NCI-H1048 (cell line): ENCODE results near the gene GPR162.

Experiments used
- DNase-seq: peaks from one replicate; lab custom pipeline; 2025; lab: John Stamatoyannopoulos, UW

The GPR162 gene

GRCh38 chr12:6786416-6787094, 35.1 kb upstream of the GPR162 start:
- no peak for DNase-seq

DNA sequence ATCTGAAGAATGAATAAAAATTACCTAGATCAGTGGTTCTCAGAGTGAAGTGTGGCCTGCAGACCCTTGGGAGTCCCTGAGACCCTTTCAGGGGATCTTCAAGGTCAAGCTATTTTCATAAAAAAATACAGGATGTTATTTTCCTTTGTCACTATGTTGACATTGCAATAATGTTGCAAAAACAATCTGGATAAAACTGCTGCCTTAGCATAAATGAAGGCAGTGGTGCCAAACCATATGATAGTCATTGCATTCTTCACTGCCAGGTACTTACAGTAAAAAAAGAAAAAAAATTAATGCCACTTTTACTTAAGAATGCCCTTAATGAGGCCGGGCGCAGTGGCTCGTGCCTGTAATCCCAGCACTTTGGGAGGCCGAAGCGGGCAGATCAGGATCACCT, 34.3 kb upstream of the GPR162 start:
- DNase-seq, result no peak

DNA sequence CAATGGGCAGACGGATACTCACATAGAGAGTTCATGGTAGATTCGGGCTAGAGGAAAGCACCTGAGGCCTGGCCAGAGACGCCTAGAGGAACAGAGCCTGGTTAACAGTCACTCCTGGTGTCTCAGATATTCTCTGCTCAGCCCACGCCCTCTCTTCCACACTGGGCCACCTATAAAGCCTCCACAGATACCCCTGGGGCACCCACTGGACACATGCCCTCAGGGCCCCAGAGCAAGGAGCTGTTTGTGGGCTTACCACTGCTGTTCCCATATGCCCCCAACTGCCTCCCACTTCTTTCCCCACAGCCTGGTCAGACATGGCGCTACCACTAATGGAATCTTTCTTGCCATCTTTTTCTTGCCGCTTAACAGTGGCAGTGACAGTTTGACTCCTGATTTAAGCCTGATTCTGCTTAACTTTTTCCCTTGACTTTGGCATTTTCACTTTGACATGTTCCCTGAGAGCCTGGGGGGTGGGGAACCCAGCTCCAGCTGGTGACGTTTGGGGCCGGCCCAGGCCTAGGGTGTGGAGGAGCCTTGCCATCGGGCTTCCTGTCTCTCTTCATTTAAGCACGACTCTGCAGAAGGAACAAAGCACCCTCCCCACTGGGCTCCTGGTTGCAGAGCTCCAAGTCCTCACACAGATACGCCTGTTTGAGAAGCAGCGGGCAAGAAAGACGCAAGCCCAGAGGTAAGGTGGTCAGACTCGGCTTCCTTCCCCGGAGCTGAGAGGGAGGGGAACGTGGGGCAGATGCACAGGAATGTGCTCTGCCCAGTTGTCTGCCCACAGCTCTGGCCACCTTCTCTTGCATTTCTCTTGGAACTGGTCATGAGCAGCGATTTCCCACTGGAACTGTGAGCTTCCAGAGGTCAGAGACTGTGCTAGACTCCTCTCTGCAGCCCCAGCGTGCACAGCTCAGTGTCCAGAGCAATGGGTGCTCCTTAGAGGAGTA, 32.4 kb upstream of the GPR162 start, which contains the start of gene CD4:
Gene CD4 (plus strand): TSS at position 557 of the 953 bp plus-strand sequence. CDS start 10,611 bp downstream, outside the sequence.
- DNase-seq, result no peak

DNA sequence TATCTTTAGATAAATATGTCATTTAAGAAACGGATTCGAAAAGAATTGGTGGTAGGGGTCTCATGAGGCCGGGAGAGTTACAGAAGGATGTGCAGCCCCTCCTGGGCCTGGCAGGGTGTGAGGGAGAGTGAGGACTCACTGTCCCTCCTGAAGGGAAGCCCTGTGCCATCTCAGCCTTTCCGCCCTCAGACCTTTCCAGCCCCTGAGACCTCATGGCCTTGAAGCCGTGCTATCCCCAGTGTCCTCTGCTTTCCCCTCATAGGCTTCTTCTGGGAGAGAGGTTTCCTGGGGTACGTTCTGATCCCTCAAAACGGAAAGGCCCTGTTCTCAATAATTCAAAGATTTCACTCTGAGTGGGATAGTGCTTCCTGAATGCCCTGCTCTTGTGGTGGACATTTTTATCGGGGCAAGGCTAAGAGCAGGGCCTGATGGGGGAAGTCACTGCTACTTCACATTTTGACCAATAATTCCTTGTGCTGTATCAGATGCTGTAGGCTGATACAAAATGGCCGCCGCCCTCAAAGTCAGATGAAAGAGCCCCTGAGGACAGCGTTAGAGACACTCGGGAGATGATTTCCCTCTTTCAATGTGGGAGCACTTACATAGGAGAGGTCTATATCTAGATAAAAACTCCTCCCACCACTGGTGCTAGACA, 31.0 kb upstream of the GPR162 start:
- DNase-seq, result no peak

DNA sequence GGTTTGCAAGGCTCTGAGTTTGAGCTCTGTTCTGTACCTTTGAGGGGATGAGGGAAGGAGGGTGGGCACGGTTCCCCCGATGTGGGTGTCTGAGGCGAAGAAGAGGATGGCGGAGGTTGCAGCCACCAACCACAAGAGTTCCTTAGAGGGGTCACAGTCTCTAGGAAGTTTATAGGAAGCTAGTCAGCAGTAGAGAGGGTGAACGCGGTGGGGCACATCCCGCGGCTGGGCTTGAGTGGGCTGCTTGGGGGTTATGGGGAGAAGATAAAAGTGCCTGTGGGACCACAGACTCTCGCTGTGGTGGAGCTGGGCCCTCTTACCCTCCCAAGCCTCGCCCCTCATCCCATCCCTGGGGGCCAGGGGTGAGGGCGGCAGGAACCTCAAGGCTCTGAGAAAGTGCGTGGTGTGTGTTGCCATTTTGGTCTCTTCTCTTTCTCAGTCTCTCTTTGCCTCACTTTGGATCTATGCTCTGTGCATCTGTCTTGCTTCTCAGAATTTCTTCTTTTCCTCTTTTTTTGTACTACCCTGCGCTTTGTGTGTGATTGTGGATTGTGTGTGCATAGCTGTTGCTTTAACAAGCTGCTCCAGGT, 29.6 kb upstream of the GPR162 start:
- no peak for DNase-seq

GRCh38 chr12:6792522-6793201, 29.0 kb upstream of the GPR162 start:
- DNase-seq, result no peak

GRCh38 chr12:6795088-6795487, 26.5 kb upstream of the GPR162 start:
- no peak for DNase-seq

- DNase-seq, result no peak
Measured at GRCh38 chr12:6796576-6796975, 25.0 kb upstream of the GPR162 start.

GRCh38 chr12:6799147-6799546, 22.5 kb upstream of the GPR162 start:
- no peak for DNase-seq

- DNase-seq, result no peak
Measured at GRCh38 chr12:6807170-6807569, 14.5 kb upstream of the GPR162 start.

DNA sequence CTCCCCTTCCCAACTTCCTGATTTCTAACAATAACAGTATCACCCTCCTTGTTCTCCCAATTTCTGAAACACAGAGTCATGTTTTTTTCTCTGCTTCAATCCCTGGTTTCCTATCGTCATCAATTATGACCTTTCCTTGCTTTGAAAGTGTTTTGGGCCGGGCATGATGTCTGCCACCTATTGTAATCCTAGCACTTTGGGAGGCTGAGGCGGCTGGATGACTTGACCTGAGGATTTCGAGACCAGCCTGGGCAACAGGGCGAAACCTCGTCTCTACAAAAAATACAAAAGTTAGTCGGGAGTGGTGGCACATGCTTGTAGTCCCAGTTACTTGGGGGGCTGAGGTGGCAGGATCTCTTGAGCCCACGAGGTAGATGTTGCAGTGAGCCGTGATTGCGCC, 12.6 kb upstream of the GPR162 start:
- no peak for DNase-seq

DNA sequence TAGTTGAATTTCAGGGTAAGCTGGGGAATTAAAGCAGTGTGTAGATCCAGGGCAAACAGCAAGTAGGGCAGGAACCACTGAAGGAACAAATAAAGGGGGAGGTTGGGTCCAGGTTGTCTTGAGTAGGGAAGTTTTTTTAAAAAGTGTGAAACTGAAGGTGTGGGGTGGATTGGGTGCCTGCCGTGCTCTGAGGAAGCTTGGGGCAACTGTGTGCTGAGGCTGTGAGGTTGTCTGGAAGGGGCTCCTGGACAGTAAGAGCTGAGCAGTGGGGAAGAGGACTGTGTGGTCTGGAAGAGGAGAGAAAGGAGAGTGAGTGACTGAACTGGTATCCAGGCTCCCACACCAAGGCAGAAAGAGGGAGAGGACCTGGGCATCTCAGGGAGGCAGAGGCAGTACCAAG, 10.9 kb upstream of the GPR162 start:
- no peak for DNase-seq

- no peak for DNase-seq
Measured at GRCh38 chr12:6813363-6813762, 8.3 kb upstream of the GPR162 start.

- no peak for DNase-seq
Measured at GRCh38 chr12:6816598-6816997, 5.0 kb upstream of the GPR162 start.

DNA sequence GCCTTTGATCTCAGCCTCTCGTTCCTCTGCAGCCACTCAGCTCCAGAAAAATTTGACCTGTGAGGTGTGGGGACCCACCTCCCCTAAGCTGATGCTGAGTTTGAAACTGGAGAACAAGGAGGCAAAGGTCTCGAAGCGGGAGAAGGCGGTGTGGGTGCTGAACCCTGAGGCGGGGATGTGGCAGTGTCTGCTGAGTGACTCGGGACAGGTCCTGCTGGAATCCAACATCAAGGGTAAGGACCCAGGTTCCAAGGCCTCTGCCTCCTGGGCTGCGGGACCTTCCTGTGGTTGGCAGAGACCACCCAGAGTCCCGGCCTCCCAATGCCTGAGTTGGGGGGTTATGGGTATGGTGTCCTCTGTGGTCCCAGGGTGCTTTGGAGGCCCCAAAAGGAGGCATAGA, 4.5 kb upstream of the GPR162 start:
- DNase-seq, result no peak

DNA sequence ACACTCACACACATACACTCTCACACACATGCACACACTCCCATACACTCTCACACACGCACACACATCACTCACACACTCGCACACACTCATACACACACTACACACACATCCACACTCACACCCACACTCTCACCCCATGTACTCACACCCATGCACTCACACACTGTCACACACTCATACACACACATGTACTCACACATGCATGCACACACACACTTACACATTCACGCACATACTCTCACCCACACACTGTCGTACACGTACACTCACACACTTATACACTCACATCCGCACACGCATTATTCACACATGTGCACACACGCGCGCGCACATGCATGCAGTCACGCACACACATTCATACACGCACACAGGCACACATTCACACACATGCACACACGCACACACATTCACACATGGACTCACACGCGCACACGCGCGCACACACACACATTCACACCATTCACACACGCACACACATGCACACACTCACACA, 3.9 kb upstream of the GPR162 start:
- no peak for DNase-seq

- no peak for DNase-seq
Measured at GRCh38 chr12:6818222-6818621, 3.4 kb upstream of the GPR162 start.

DNA sequence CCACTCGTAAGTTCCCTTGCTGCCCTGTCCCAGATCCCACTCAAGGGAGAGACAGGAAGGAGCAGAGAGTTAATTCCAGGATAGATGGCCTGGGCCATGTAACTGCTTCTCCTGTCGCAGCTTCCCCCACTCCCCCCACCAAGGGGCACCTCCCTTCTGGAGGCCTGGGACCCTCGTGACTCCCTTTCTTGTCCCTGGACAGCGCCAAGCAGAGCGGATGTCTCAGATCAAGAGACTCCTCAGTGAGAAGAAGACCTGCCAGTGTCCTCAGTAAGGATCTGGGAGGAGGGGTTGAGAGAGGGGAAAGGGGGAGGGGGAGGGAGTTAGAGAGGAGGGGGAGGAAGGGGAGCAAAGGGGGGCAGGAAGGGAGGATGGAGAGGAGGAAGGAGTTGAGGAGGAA, 3.0 kb upstream of the GPR162 start:
- no peak for DNase-seq

- DNase-seq, result no peak
Measured at GRCh38 chr12:6819106-6820030, 2.3 kb upstream of the GPR162 start.

- DNase-seq, result no peak
Measured at GRCh38 chr12:6820166-6820565, 1.5 kb upstream of the GPR162 start.
